GM19025 (cell line): ENCODE data around the gene ADAMTS12.

Source experiments
- ATAC-seq: cut with Tn5 transposase; IDR thresholded peaks from one replicate; pipeline ENCODE4 v1.9.1; 2021; ENCODE audit warnings: mild to moderate bottlenecking, low read depth, moderate library complexity; ENCODE audit not compliant: unreplicated experiment

ADAMTS12 gene

GRCh38 chr5:33504570-33504969 lies 387.2 kb downstream of the ADAMTS12 start:
- no peak for ATAC-seq

- ATAC-seq, result no peak
Measured at GRCh38 chr5:33501899-33502298, 389.9 kb downstream of the ADAMTS12 start.

GRCh38 chr5:33501260-33501659 lies 390.5 kb downstream of the ADAMTS12 start:
- ATAC-seq, result no peak

DNA sequence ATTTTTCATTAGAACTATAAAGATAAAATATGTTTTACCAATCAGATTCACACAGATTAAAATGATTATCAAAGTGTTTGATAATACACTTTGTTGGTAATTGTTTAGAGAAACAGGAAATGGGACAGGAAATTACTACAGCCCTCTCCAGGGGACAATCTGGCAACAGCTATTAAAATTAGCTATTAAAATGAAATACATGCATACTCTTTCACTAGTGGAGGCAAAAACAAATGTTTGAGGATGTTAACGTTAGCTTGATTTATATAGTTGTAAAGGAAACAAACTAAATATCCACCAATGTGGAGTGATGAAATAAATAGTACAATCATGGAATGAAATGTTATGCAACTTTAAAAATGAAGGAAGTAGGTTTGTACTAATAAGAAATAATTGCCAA lies 397.3 kb downstream of the ADAMTS12 start:
- ATAC-seq, result no peak

DNA sequence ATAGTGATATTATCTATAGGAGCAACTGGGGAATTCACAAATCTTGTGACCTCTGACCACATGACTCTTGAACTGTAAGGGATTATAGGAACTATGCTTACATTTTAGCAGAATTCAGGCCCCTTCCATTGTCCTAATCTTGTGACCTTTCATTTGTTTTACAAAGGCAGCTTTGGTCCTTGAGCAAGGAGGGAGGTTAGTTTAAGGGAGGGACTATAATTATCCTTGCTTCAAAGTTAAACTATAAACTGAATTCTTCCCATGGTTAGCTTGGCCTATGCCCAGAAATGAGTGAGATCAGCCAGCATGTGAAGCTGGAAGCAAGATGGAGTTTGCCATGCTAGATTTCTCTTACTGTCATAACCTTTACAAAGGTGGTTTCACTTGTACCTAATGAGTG lies 399.8 kb downstream of the ADAMTS12 start:
- no peak for ATAC-seq

GRCh38 chr5:33490071-33490665 lies 401.6 kb downstream of the ADAMTS12 start:
- ATAC-seq, result no peak

DNA sequence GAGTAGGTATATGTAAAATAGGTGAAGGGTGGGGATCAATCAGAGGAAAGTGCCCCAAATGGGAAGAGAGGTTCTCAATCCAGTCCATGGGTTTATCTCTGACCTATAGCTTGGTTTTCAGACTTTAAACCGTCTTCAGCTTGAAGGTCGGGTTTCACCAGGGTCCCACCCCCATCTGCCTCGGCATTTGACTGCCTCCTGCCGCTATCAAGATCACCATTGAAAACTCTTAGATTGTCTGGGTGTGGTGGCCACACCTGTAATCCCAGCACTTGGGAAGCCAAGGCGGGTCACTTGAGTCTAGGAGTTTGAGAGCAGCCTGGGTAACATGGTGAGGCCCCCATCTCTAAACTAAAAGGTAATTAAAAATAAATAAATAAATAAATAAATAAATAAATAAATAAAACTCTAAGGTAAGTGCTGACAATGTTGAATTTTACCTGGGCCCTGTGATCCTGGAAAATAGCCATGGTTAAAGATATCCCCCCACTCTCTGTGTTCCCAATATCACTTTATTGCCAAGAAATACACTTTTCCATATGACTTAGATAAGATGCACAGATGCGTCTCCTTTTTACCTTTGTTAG lies 402.2 kb downstream of the ADAMTS12 start:
- ATAC-seq, result no peak

DNA sequence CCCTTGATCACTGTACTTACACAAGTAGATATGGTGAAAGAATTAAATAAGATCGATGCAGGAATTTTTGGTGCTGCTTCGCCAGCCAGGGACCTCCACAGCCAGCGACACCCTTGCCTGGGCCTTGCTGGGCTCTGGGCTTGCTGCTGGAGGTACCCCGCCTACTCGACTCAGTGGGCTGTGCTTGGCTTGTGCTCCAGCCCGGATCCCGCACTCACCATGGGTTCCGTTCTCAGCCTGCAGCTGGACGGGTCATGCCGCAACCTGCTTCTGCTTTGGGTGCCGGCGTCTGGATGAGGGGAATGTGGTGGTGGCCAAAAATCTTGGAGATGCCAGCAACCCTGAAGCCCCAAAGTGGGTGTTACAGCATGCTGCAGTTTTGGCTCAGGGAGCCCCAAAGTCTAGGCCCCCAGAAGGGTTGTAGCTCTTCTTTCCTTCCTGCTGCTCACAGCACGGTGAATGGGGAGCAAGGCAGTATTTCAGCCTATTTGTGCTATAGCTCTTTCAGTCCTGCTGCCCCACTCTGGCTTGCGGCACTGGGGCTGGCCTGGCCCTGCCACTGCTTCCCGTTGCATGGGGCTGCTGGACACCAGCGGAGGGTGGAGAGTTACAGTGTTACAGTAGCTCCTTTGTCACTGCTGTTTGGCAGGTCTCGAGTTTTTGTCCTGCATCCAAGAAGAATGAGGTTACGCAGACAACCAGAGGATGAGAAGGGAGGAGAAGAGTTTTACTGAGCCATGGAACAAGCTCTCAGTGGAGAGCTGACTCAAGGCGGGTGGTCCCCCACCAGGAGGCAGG lies 403.0 kb downstream of the ADAMTS12 start:
- ATAC-seq, result no peak

- no peak for ATAC-seq
Measured at GRCh38 chr5:33487236-33487635, 404.6 kb downstream of the ADAMTS12 start.

- ATAC-seq, result no peak
Measured at GRCh38 chr5:33482335-33482734, 409.5 kb downstream of the ADAMTS12 start.

- no peak for ATAC-seq
Measured at GRCh38 chr5:33480876-33481275, 410.9 kb downstream of the ADAMTS12 start.

- ATAC-seq, result no peak
Measured at GRCh38 chr5:33479311-33479710, 412.5 kb downstream of the ADAMTS12 start.

DNA sequence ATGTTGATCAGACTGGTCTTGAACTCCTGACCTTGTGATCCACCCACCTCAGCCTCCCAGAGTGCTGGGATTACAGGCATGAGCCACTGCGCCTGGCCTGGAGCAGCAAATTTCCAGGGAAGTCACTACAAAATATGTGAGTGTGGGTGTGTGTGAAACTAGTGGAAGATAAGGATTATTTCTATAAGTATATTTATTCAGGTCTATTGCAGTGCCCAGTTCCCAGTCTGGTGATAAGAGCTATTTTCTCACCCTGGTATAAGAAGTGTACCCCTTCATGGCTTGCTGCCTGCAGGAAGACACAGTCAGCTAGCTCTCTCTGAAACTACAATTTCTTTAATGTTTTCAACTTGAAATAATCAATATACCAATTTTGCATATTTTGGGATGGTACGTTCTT lies 414.0 kb downstream of the ADAMTS12 start:
- no peak for ATAC-seq

DNA sequence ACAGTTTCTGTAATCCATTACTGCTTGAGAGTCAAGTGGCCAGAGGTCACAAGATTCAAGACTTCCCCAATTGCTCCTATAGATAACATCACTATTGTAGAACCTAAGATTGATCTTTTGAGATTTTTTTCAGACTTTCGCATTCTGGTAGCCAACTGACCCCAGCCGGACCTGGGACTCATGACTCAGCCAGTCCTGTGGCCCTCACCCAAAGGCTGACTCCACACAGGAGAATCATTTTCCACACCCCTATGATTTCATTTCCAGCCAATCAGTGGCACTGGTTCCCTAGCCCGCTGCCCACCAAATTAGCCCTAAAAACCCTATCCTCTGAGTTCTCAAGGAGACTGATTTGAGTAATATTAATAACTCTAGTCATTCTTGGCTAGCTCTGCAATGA lies 414.8 kb downstream of the ADAMTS12 start:
- ATAC-seq, result no peak

DNA sequence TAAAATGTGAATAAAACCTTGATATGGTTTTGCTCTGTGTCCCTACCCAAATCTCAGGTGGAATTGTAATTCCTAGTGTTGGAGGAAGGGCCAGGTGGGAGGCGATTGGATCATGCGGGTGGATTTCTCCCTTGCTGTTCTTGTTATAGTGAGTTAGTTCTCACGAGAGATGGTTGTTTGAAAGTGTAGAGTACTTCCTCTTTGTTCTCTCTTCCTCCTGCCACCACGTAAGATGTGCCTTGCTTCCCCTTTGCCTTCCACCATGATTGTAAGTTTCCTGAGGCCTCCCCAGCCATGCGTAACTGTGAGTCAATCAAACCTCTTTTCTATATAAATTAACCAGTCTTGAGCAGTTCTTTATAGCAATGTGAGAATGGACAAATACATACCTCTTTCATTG lies 416.1 kb downstream of the ADAMTS12 start:
- ATAC-seq, result no peak

DNA sequence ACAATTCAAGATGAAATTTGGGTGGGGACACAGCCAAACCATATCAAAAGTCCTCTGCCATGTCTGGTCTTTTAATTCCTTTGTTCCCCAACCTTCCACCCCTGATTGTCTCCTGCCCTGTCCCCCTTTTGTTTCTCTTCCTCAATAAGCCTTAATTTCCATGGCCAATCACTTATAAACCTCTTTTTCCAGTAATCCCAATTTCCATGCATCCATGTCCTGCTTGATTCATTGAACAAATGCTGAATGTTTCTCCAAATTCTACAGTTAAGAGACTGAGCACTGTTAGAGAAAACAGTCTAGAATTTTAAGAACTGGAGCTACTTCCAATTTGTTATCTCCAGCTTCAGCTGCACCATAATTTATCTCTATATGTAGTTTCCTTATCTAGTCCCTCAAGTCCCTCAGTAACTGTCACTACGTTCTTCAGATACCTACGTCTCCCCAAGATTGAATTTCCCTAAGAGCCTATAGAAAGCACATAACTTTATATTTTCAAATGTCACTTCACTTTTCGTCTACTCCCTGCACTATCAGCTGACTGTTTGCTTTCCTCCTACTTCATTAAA lies 416.8 kb downstream of the ADAMTS12 start:
- ATAC-seq, result no peak

GRCh38 chr5:33474004-33474403 lies 417.8 kb downstream of the ADAMTS12 start:
- ATAC-seq, result no peak
